WERI-Rb-1 (cell line): ENCODE data around the gene RCSD1.
"Not testable (repeated sequence)": the region's sequence is repeated elsewhere in the genome, so short reads cannot be mapped to it uniquely, and the experiment has no call there.

ENCODE experiments used
- DNase-seq: peaks from one replicate; pipeline ENCODE4 v3.0.0-alpha.2; 2020
- H3K27ac ChIP-seq: fragments of 250-450 bp; sonication (Bioruptor Pico); 2 replicates; pipeline ENCODE4 v1.5.1; 2020; ENCODE audit warnings: mild to moderate bottlenecking, moderate library complexity
- H3K27me3 ChIP-seq: fragments of 250-450 bp; sonication (Bioruptor Pico); 2 replicates; pipeline ENCODE4 v1.5.1; 2021; ENCODE audit warnings: mild to moderate bottlenecking, low read depth, moderate library complexity; ENCODE audit not compliant: insufficient read depth, severe bottlenecking
- H3K36me3 ChIP-seq: fragments of 250-450 bp; sonication (Bioruptor Pico); 2 replicates; pipeline ENCODE4 v1.5.1; 2020; ENCODE audit warnings: mild to moderate bottlenecking, moderate library complexity
- H3K4me3 ChIP-seq: 2 replicates; pipeline ENCODE4 v1.5.1; 2011; ENCODE audit warnings: low read depth, mild to moderate bottlenecking, control low read depth, low read length
- H3K9me3 ChIP-seq: fragments of 250-450 bp; sonication (Bioruptor Pico); 2 replicates; pipeline ENCODE4 v1.5.1; 2021; ENCODE audit warnings: mild to moderate bottlenecking, moderate library complexity; ENCODE audit not compliant: severe bottlenecking
- CTCF ChIP-seq: IDR thresholded peaks from 2 replicates; pipeline ENCODE4 v1.5.1; 2011; ENCODE audit warnings: low read depth, mild to moderate bottlenecking, control low read depth, inconsistent platforms, low read length

The RCSD1 gene

GRCh38 chr1:167601442-167602383 lies 28.3 kb upstream of the RCSD1 start:
- no peak for DNase-seq
- Histone ChIP-seq H3K9me3 (no peaks in the 10 kb centered on the region), H3K4me3 (no peak overlapping the region), H3K27ac (no peak overlapping the region), H3K27me3 (no peaks in the 10 kb centered on the region), H3K36me3 (no peaks in the 10 kb centered on the region)
- TF ChIP-seq CTCF, result no peak

- Histone ChIP-seq H3K9me3 (no peaks in the 10 kb centered on the region), H3K4me3 (no peak overlapping the region), H3K36me3 (no peaks in the 10 kb centered on the region), H3K27ac (no peak overlapping the region), H3K27me3 (no peaks in the 10 kb centered on the region)
- DNase-seq, result no peak
- no peak for TF ChIP-seq CTCF
These were observed 27.2 kb upstream of the RCSD1 start for GRCh38 chr1:167602840-167603239.

GRCh38 chr1:167605576-167605975 lies 24.5 kb upstream of the RCSD1 start:
- Histone ChIP-seq H3K36me3 (no peaks in the 10 kb centered on the region), H3K9me3 (no peaks in the 10 kb centered on the region), H3K4me3 (no peak overlapping the region), H3K27ac (no peak overlapping the region), H3K27me3 (no peaks in the 10 kb centered on the region)
- TF ChIP-seq CTCF, result no peak
- DNase-seq, result no peak

- no peaks in the 10 kb centered on the region for H3K27me3 ChIP-seq
- no peaks in the 10 kb centered on the region for H3K9me3 ChIP-seq
- no peak overlapping the region for H3K27ac ChIP-seq
These were observed 18.0 kb upstream of the RCSD1 start for GRCh38 chr1:167611983-167612382.

GRCh38 chr1:167612587-167613385 lies 17.2 kb upstream of the RCSD1 start:
- Histone ChIP-seq H3K27me3 (no peaks in the 10 kb centered on the region), H3K36me3 (no peaks in the 10 kb centered on the region), H3K27ac (no peak overlapping the region), H3K4me3 (no peak overlapping the region), H3K9me3 (no peaks in the 10 kb centered on the region)
- TF ChIP-seq CTCF, result no peak
- DNase-seq, result no peak

More at GRCh38 chr1:167611983-167612382, 18.0 kb upstream of the RCSD1 start:
- H3K36me3 ChIP-seq, result no peaks in the 10 kb centered on the region
- H3K4me3 ChIP-seq, result no peak overlapping the region
- DNase-seq, result no peak
- TF ChIP-seq CTCF, result no peak

- DNase-seq, H3K27me3 ChIP-seq, H3K27ac ChIP-seq, H3K36me3 ChIP-seq, H3K4me3 ChIP-seq, H3K9me3 ChIP-seq: not testable (repeated sequence)
These were observed 16.0 kb upstream of the RCSD1 start for GRCh38 chr1:167613984-167614383.
